DND-41 (cell line): ENCODE results near the gene NRK.
"Not testable (repeated sequence)": the region's sequence is repeated elsewhere in the genome, so short reads cannot be mapped to it uniquely, and the experiment has no call there.

Source experiments
- ATAC-seq: fragments of 200-7000 bp; cut with Tn5 transposase; 3 replicates; pipeline ENCODE4 v1.9.1; 2021; ENCODE audit warnings: low read depth; ENCODE audit not compliant: insufficient read depth
- DNase-seq: peaks from one replicate; pipeline ENCODE4 v3.0.0-alpha.2; 2020
- H2AFZ ChIP-seq: 2 replicates; pipeline ENCODE4 v1.6.0; 2012; ENCODE audit warnings: low read depth, low read length
- H3K27ac ChIP-seq: 2 replicates; pipeline ENCODE4 v1.5.1; 2012; ENCODE audit warnings: low read length, inconsistent platforms
- H3K27me3 ChIP-seq: fragments of 200-600 bp; sonication (generic); 2 replicates; pipeline ENCODE4 v1.6.0; 2012; ENCODE audit warnings: low read length, mild to moderate bottlenecking, inconsistent platforms; ENCODE audit not compliant: insufficient read depth, poor library complexity
- H3K36me3 ChIP-seq: 2 replicates; pipeline ENCODE4 v1.5.1; 2012; ENCODE audit warnings: low read length, inconsistent platforms; ENCODE audit not compliant: insufficient read depth
- H3K4me1 ChIP-seq: 2 replicates; pipeline ENCODE4 v1.5.1; 2012; ENCODE audit warnings: mild to moderate bottlenecking, low read length; ENCODE audit not compliant: insufficient read depth
- H3K4me2 ChIP-seq: 2 replicates; pipeline ENCODE4 v1.6.0; 2012; ENCODE audit warnings: mild to moderate bottlenecking, moderate library complexity, low read length, inconsistent platforms; ENCODE audit not compliant: insufficient read depth
- H3K4me3 ChIP-seq, 2 experiments: fragments of 200-600 bp in 1 of 2; shearing (Covaris generic) in 1 of 2; 2 replicates each; pipeline ENCODE4 v1.5.1; 2012 to 2016; ENCODE audit warnings: inconsistent platforms in 2 of 2, low read length in 2 of 2, mild to moderate bottlenecking in 2 of 2, low read depth in 1 of 2, moderate library complexity in 1 of 2
- H3K79me2 ChIP-seq: 2 replicates; pipeline ENCODE4 v1.6.0; 2012; ENCODE audit warnings: low read length, inconsistent platforms; ENCODE audit not compliant: insufficient read depth
- H3K9ac ChIP-seq: 2 replicates; pipeline ENCODE4 v1.6.0; 2012; ENCODE audit warnings: low read depth, mild to moderate bottlenecking, inconsistent platforms, low read length, moderate library complexity
- H3K9me3 ChIP-seq: 2 replicates; pipeline ENCODE4 v1.5.1; 2012; ENCODE audit warnings: low read length, moderate library complexity, mild to moderate bottlenecking, inconsistent platforms; ENCODE audit not compliant: insufficient read depth, severe bottlenecking
- H4K20me1 ChIP-seq: 2 replicates; pipeline ENCODE4 v1.6.0; 2012; ENCODE audit warnings: low read length; ENCODE audit not compliant: insufficient read depth
- CTCF ChIP-seq: IDR thresholded peaks from 2 replicates; pipeline ENCODE4 v1.5.1; 2012; ENCODE audit warnings: borderline replicate concordance, low read length, moderate library complexity, mild to moderate bottlenecking; ENCODE audit not compliant: poor library complexity, severe bottlenecking; ENCODE audit errors: extremely low read depth
- EZH2 ChIP-seq: IDR thresholded peaks from 3 replicates; pipeline ENCODE4 v1.6.1; 2012; ENCODE audit warnings: borderline replicate concordance, low read depth, mild to moderate bottlenecking, moderate library complexity, low read length, inconsistent platforms; ENCODE audit not compliant: severe bottlenecking

NRK gene

GRCh38 chrX:105781804-105782203, 40.5 kb upstream of the NRK start:
- H3K36me3 ChIP-seq: no peaks in the 10 kb centered on the region
- H3K9ac ChIP-seq: no peak overlapping the region
- no peak overlapping the region for H3K27ac ChIP-seq
- no peaks in the 10 kb centered on the region for H3K79me2 ChIP-seq
- no peak overlapping the region for H3K4me2 ChIP-seq
- ATAC-seq: no peak
- H3K9me3 ChIP-seq: no peaks in the 10 kb centered on the region
- TF ChIP-seq CTCF: no peak
- no peak for TF ChIP-seq EZH2
- no peaks in the 10 kb centered on the region for H3K27me3 ChIP-seq
- no peak overlapping the region for H3K4me3 ChIP-seq
- H2AFZ ChIP-seq: no peak overlapping the region
- no peaks in the 10 kb centered on the region for H3K4me1 ChIP-seq
- DNase-seq: no peak
- no peaks in the 10 kb centered on the region for H4K20me1 ChIP-seq

GRCh38 chrX:105796877-105797276, 25.5 kb upstream of the NRK start:
- not testable (repeated sequence) for H3K27ac ChIP-seq, H3K4me1 ChIP-seq, H3K27me3 ChIP-seq, H3K4me3 ChIP-seq, ATAC-seq, H3K79me2 ChIP-seq, H3K9ac ChIP-seq, H3K36me3 ChIP-seq, H3K9me3 ChIP-seq, H4K20me1 ChIP-seq, H3K4me2 ChIP-seq, DNase-seq, H2AFZ ChIP-seq

- H3K9ac ChIP-seq: no peak overlapping the region
- H3K36me3 ChIP-seq: no peaks in the 10 kb centered on the region
- no peak overlapping the region for H3K4me3 ChIP-seq
- no peak overlapping the region for H3K4me2 ChIP-seq
- ATAC-seq: no peak
- H3K27me3 ChIP-seq: no peaks in the 10 kb centered on the region
- H3K9me3 ChIP-seq: no peaks in the 10 kb centered on the region
- H4K20me1 ChIP-seq: no peaks in the 10 kb centered on the region
- no peak for DNase-seq
- no peaks in the 10 kb centered on the region for H3K4me1 ChIP-seq
- no peaks in the 10 kb centered on the region for H3K79me2 ChIP-seq
- no peak overlapping the region for H2AFZ ChIP-seq
- TF ChIP-seq EZH2 (no peak), CTCF (no peak)
- H3K27ac ChIP-seq: no peak overlapping the region
Measured at GRCh38 chrX:105803891-105804290, 18.4 kb upstream of the NRK start.

GRCh38 chrX:105805655-105806054, 16.7 kb upstream of the NRK start:
- not testable (repeated sequence) for H2AFZ ChIP-seq, H3K27ac ChIP-seq, H3K4me1 ChIP-seq, H4K20me1 ChIP-seq, H3K79me2 ChIP-seq, DNase-seq, H3K36me3 ChIP-seq, ATAC-seq, H3K9ac ChIP-seq, H3K27me3 ChIP-seq, H3K4me2 ChIP-seq, H3K9me3 ChIP-seq, H3K4me3 ChIP-seq

- Histone ChIP-seq H4K20me1 (no peaks in the 10 kb centered on the region), H3K4me3 (no peak overlapping the region), H3K27me3 (no peaks in the 10 kb centered on the region), H3K36me3 (no peaks in the 10 kb centered on the region), H2AFZ (no peak overlapping the region), H3K4me2 (no peak overlapping the region), H3K27ac (no peak overlapping the region), H3K4me1 (no peaks in the 10 kb centered on the region), H3K79me2 (no peaks in the 10 kb centered on the region), H3K9me3 (no peaks in the 10 kb centered on the region), H3K9ac (no peak overlapping the region)
- ATAC-seq (no peak), DNase-seq (no peak)
- TF ChIP-seq EZH2 (no peak), CTCF (no peak)
Measured at GRCh38 chrX:105816517-105816916, 5.8 kb upstream of the NRK start.
